Measurements from ENCODE around the gene PPP1R9A. TPM values are rescaled to one million over a fixed set of nuclear protein-coding genes. Genes with fewer than 3 reads are reported as not detected.

Gene PPP1R9A
- total RNA-seq, 2 donors from 2014 or later = 17.7 to 20.2 TPM

GRCh38 chr7:95052566-95053094 lies 145.2 kb downstream of the PPP1R9A start:
- H3K4me1 ChIP-seq = no peaks in the 10 kb centered on the region
- no peaks in the 10 kb centered on the region for H3K9me3 ChIP-seq
- no peak overlapping the region for H3K27ac ChIP-seq
- TF ChIP-seq CTCF (IDR thresholded peaks at IDR 0.05) = no peak
- H3K9ac ChIP-seq (ENCODE audit: low read depth in 2 of 2, low read length in 2 of 2) = no peak overlapping the region
- intact Hi-C loops (cut with DNase I) = no loop called here
- no peak for DNase-seq
- H3K27me3 ChIP-seq = no peaks in the 10 kb centered on the region
- no peaks in the 10 kb centered on the region for H3K36me3 ChIP-seq
- no peak overlapping the region for H3K4me3 ChIP-seq

GRCh38 chr7:95054386-95054785 lies 147.0 kb downstream of the PPP1R9A start:
- no peaks in the 10 kb centered on the region for H3K27me3 ChIP-seq
- TF ChIP-seq CTCF (IDR thresholded peaks at IDR 0.05) = no peak
- no peak overlapping the region for H3K9ac ChIP-seq (ENCODE audit: low read depth in 2 of 2, low read length in 2 of 2)
- no peaks in the 10 kb centered on the region for H3K9me3 ChIP-seq
- H3K4me1 ChIP-seq = no peaks in the 10 kb centered on the region
- no peak overlapping the region for H3K4me3 ChIP-seq
- H3K36me3 ChIP-seq = no peaks in the 10 kb centered on the region
- H3K27ac ChIP-seq = no peak overlapping the region
- DNase-seq = no peak
- intact Hi-C loops (cut with DNase I) = no loop called here

GRCh38 chr7:95055295-95055694 lies 147.9 kb downstream of the PPP1R9A start:
- H3K9me3 ChIP-seq = no peaks in the 10 kb centered on the region
- H3K4me1 ChIP-seq = no peaks in the 10 kb centered on the region
- H3K4me3 ChIP-seq = no peak overlapping the region
- no peaks in the 10 kb centered on the region for H3K36me3 ChIP-seq
- DNase-seq = no peak
- no peak overlapping the region for H3K9ac ChIP-seq (ENCODE audit: low read depth in 2 of 2, low read length in 2 of 2)
- intact Hi-C loops (cut with DNase I) = no loop called here
- no peak for TF ChIP-seq CTCF (IDR thresholded peaks at IDR 0.05)
- H3K27me3 ChIP-seq = no peaks in the 10 kb centered on the region
- H3K27ac ChIP-seq = no peak overlapping the region

GRCh38 chr7:95056107-95056739 lies 148.8 kb downstream of the PPP1R9A start:
- Histone ChIP-seq H3K27ac (no peak overlapping the region), H3K4me1 (no peaks in the 10 kb centered on the region), H3K9me3 (no peaks in the 10 kb centered on the region), H3K27me3 (no peaks in the 10 kb centered on the region), H3K9ac (ENCODE audit: low read depth in 2 of 2, low read length in 2 of 2) (no peak overlapping the region), H3K4me3 (no peak overlapping the region), H3K36me3 (no peaks in the 10 kb centered on the region)
- TF ChIP-seq CTCF (IDR thresholded peaks at IDR 0.05) = no peak
- intact Hi-C loops (cut with DNase I) = no loop called here
- DNase-seq = no peak

- TF ChIP-seq CTCF (IDR thresholded peaks at IDR 0.05) = no peak
- H3K4me3 ChIP-seq = no peak overlapping the region
- H3K4me1 ChIP-seq = no peaks in the 10 kb centered on the region
- no peaks in the 10 kb centered on the region for H3K27me3 ChIP-seq
- no peak overlapping the region for H3K9ac ChIP-seq (ENCODE audit: low read depth in 2 of 2, low read length in 2 of 2)
- H3K27ac ChIP-seq = no peak overlapping the region
- no peaks in the 10 kb centered on the region for H3K9me3 ChIP-seq
- intact Hi-C loops (cut with DNase I) = no loop called here
- DNase-seq = no peak
- no peaks in the 10 kb centered on the region for H3K36me3 ChIP-seq
These were observed 149.5 kb downstream of the PPP1R9A start for GRCh38 chr7:95056901-95057300.

Measured in colonic mucosa (tissue), 4 donors.